AG04450 (cell line): ENCODE data around the gene FBXO33. TPM values are rescaled to one million over a fixed set of nuclear protein-coding genes. Genes with fewer than 3 reads are reported as not detected.

Experiments
- CTCF ChIA-PET: fragments of 300-600, 350-600 bp; formaldehyde crosslinking; extraction: SDS; loops from one replicate; lab custom pipeline; 2022; ENCODE audit warnings: antibody characterized with exemption, inconsistent platforms; lab: Charles Lee
- POLR2A ChIA-PET: fragments of 350-600 bp; formaldehyde crosslinking; extraction: SDS; loops from one replicate; lab custom pipeline; 2021; ENCODE audit warnings: antibody characterized with exemption, inconsistent platforms; lab: Yijun Ruan, JAX
- DNase-seq: peaks from one replicate; pipeline ENCODE4 v3.0.0-alpha.2; 2011; ENCODE audit warnings: low read depth, low spot score
- H3K27ac ChIP-seq: one replicate; pipeline ENCODE4 v1.5.1; 2012; ENCODE audit warnings: low read depth, low read length, control low read depth
- H3K27me3 ChIP-seq: one replicate; pipeline ENCODE4 v1.6.0; 2012; ENCODE audit warnings: low read length; ENCODE audit not compliant: control insufficient read depth, insufficient read depth
- H3K4me3 ChIP-seq: 2 replicates; pipeline ENCODE4 v1.5.1; 2011; ENCODE audit warnings: mild to moderate bottlenecking, low read depth, low read length, control low read depth
- H3K9me3 ChIP-seq: 2 replicates; pipeline ENCODE4 v1.5.1; 2012; ENCODE audit warnings: low read length; ENCODE audit not compliant: control insufficient read depth, insufficient read depth
- CTCF ChIP-seq: IDR thresholded peaks from 2 replicates; pipeline ENCODE4 v1.5.1; 2011; ENCODE audit warnings: low read depth, low read length, control low read depth, inconsistent platforms
- polyA plus RNA-seq: library from polyadenylated mRNA; depleted of rRNA; stranded (reverse); fragments of >200 nt; gene quantifications from 2 replicates; pipeline ENCODE4 v1.2.3, GENCODE V29; 2011

FBXO33 gene
- polyA plus RNA-seq, 1 experiment, result 12.6 TPM

- POLR2A ChIA-PET, result no interaction called here
- CTCF ChIA-PET, result interaction anchor here (0.6 to 1.0 kb wide), 3 partner anchors 9 to 249 kb away, joined by 3 to 6 read pairs (median 4); no protein-coding TSS in a partner anchor
Observed at GRCh38 chr14:39381366-39381765, 50.9 kb downstream of the FBXO33 start.

GRCh38 chr14:39376667-39377403 is 55.4 kb downstream of the FBXO33 start:
- TF ChIP-seq CTCF, result no peak
- no peaks in the 10 kb centered on the region for H3K9me3 ChIP-seq
- CTCF ChIA-PET, result interaction anchor here (1.0 kb wide), 1 partner anchor 11 kb away, joined by 5 read pairs; no protein-coding TSS in a partner anchor
- no peak for DNase-seq
- H3K4me3 ChIP-seq, result no peak overlapping the region
- no peaks in the 10 kb centered on the region for H3K27me3 ChIP-seq
- H3K27ac ChIP-seq, result no peak overlapping the region
- POLR2A ChIA-PET, result interaction anchor here (0.6 to 1.8 kb wide), 3 partner anchors 11 to 134 kb away, joined by 3 to 7 read pairs (median 4); partner anchors contain the start of gene FBXO33

More at GRCh38 chr14:39381366-39381765, 50.9 kb downstream of the FBXO33 start:
- H3K9me3 ChIP-seq, result no peaks in the 10 kb centered on the region
- no peak for DNase-seq
- H3K4me3 ChIP-seq, result no peak overlapping the region
- no peak overlapping the region for H3K27ac ChIP-seq
- no peaks in the 10 kb centered on the region for H3K27me3 ChIP-seq
- no peak for TF ChIP-seq CTCF

- TF ChIP-seq CTCF, result no peak
- peak overlapping the region; percentile 32 for H3K27ac ChIP-seq
- ChIA-PET POLR2A (interaction anchor here (0.7 kb wide), 1 partner anchor 217 kb away, joined by 3 read pairs; no protein-coding TSS in a partner anchor), CTCF (interaction anchor here (0.6 to 1.6 kb wide), 5 partner anchors 52 to 359 kb away, joined by 3 to 5 read pairs (median 3); no protein-coding TSS in a partner anchor)
- no peaks in the 10 kb centered on the region for H3K27me3 ChIP-seq
- DNase-seq, result no peak
- no peaks in the 10 kb centered on the region for H3K9me3 ChIP-seq
- H3K4me3 ChIP-seq, result no peak overlapping the region
Observed at GRCh38 chr14:39374851-39375250, 57.4 kb downstream of the FBXO33 start.

GRCh38 chr14:39372656-39373055 is 59.6 kb downstream of the FBXO33 start:
- ChIA-PET CTCF (interaction anchor here (1.4 to 1.5 kb wide), 2 partner anchors 9 to 265 kb away, joined by 4 to 9 read pairs; no protein-coding TSS in a partner anchor), POLR2A (no interaction called here)
- Histone ChIP-seq H3K9me3 (no peaks in the 10 kb centered on the region), H3K27ac (no peak overlapping the region), H3K4me3 (no peak overlapping the region), H3K27me3 (no peaks in the 10 kb centered on the region)
- DNase-seq, result no peak
- TF ChIP-seq CTCF, result no peak

GRCh38 chr14:39370415-39370814 is 61.8 kb downstream of the FBXO33 start:
- no peak for DNase-seq
- no peak overlapping the region for H3K27ac ChIP-seq
- no peak for TF ChIP-seq CTCF
- ChIA-PET CTCF (interaction anchor here (1.3 to 3.6 kb wide), 2 partner anchors 139 to 264 kb away, joined by 5 to 20 read pairs; no protein-coding TSS in a partner anchor), POLR2A (no interaction called here)
- H3K4me3 ChIP-seq, result no peak overlapping the region
- H3K9me3 ChIP-seq, result no peaks in the 10 kb centered on the region
- H3K27me3 ChIP-seq, result no peaks in the 10 kb centered on the region
